ENCODE data around the gene CA5A.

CA5A gene

GRCh38 chr16:87974178-87974577 is 37.8 kb upstream of the CA5A start:
- peaks cover 33% of the 10 kb centered on the region for H3K4me1 Mint-ChIP-seq
- H3K27ac Mint-ChIP-seq (ENCODE audit: low read depth): no peak overlapping the region
- ATAC-seq (replicated peaks; ENCODE audit: extremely low read depth, poor library complexity, severe bottlenecking): no peak
- H3K4me3 Mint-ChIP-seq: no peak overlapping the region
- H3K27me3 Mint-ChIP-seq: no peaks in the 10 kb centered on the region
- H3K36me3 Mint-ChIP-seq (ENCODE audit: insufficient read depth): peaks cover 24% of the 10 kb centered on the region
- DNase-seq (ENCODE audit: low spot score in 2 of 2): no peak
- H3K9me3 Mint-ChIP-seq: peaks cover 16% of the 10 kb centered on the region

- Mint-ChIP-seq H3K9me3 (peaks cover 16% of the 10 kb centered on the region), H3K36me3 (ENCODE audit: insufficient read depth) (peaks cover 22% of the 10 kb centered on the region), H3K4me1 (peaks cover 28% of the 10 kb centered on the region), H3K27ac (ENCODE audit: low read depth) (peak overlapping the region; percentile 71), H3K4me3 (no peak overlapping the region), H3K27me3 (no peaks in the 10 kb centered on the region)
- DNase-seq (ENCODE audit: low spot score in 2 of 2) (no peak), ATAC-seq (replicated peaks; ENCODE audit: extremely low read depth, poor library complexity, severe bottlenecking) (no peak)
These were observed 37.4 kb upstream of the CA5A start for GRCh38 chr16:87973717-87974116.

GRCh38 chr16:87971933-87972332 is 35.6 kb upstream of the CA5A start:
- Mint-ChIP-seq H3K36me3 (ENCODE audit: insufficient read depth) (peaks cover 17% of the 10 kb centered on the region), H3K4me3 (no peak overlapping the region), H3K27me3 (no peaks in the 10 kb centered on the region), H3K9me3 (peaks cover 16% of the 10 kb centered on the region), H3K4me1 (peaks cover 26% of the 10 kb centered on the region), H3K27ac (ENCODE audit: low read depth) (peak overlapping the region; percentile 5)
- ATAC-seq (replicated peaks; ENCODE audit: extremely low read depth, poor library complexity, severe bottlenecking) (no peak), DNase-seq (ENCODE audit: low spot score in 2 of 2) (no peak)

DNA sequence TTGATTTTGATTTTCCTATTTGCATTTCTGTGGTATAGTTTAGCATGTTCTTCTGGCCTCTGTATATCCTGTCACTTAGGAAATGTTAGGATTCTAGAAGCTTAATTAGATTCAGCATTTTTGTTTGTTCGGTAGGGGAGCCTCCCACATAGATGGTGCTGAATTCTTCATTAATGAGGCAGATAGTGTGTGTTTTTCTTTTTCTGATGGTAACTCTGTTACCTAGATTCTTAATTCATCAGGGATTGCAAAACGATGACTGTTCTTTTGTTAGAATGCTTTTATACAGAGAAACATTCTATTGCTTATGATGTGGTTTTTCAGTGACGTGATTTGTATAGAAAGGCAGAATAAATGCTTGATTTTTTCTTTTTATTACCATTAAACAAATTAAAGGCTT is 33.9 kb upstream of the CA5A start:
- H3K27me3 Mint-ChIP-seq: no peaks in the 10 kb centered on the region
- no peak overlapping the region for H3K4me3 Mint-ChIP-seq
- DNase-seq (ENCODE audit: low spot score in 2 of 2): no peak
- no peak overlapping the region for H3K27ac Mint-ChIP-seq (ENCODE audit: low read depth)
- peaks cover 40% of the 10 kb centered on the region for H3K4me1 Mint-ChIP-seq
- H3K9me3 Mint-ChIP-seq: peaks cover 16% of the 10 kb centered on the region
- peaks cover 12% of the 10 kb centered on the region for H3K36me3 Mint-ChIP-seq (ENCODE audit: insufficient read depth)
- ATAC-seq (replicated peaks; ENCODE audit: extremely low read depth, poor library complexity, severe bottlenecking): no peak

DNA sequence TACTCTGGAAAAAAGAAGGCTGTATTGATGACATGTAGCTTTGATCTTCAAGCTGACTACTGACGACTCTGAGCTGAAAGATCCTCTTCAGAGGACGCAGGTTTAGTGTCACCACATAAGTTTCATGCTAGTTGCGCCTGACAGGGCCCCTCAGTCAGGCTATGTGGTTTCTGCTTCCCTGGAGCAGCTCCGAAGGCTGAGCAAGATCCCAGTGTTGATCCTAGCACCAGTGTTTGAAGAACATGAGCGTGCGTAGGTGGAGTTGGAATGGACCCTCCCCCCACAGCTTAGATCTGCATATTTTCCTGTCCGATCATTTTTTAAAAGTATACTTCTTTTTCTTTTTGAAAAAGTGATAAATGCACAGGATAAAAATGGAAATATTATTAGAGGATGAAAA is 32.2 kb upstream of the CA5A start:
- H3K9me3 Mint-ChIP-seq: peaks cover 16% of the 10 kb centered on the region
- H3K4me3 Mint-ChIP-seq: no peak overlapping the region
- no peak for DNase-seq (ENCODE audit: low spot score in 2 of 2)
- no peak overlapping the region for H3K27ac Mint-ChIP-seq (ENCODE audit: low read depth)
- H3K27me3 Mint-ChIP-seq: no peaks in the 10 kb centered on the region
- peaks cover 51% of the 10 kb centered on the region for H3K4me1 Mint-ChIP-seq
- no peak for ATAC-seq (replicated peaks; ENCODE audit: extremely low read depth, poor library complexity, severe bottlenecking)
- peaks cover 10% of the 10 kb centered on the region for H3K36me3 Mint-ChIP-seq (ENCODE audit: insufficient read depth)

- ATAC-seq (replicated peaks; ENCODE audit: extremely low read depth, poor library complexity, severe bottlenecking): no peak
- H3K4me1 Mint-ChIP-seq: peaks cover 51% of the 10 kb centered on the region
- no peak overlapping the region for H3K4me3 Mint-ChIP-seq
- peaks cover 6% of the 10 kb centered on the region for H3K9me3 Mint-ChIP-seq
- peaks cover 8% of the 10 kb centered on the region for H3K36me3 Mint-ChIP-seq (ENCODE audit: insufficient read depth)
- H3K27ac Mint-ChIP-seq (ENCODE audit: low read depth): no peak overlapping the region
- no peak for DNase-seq (ENCODE audit: low spot score in 2 of 2)
- H3K27me3 Mint-ChIP-seq: no peaks in the 10 kb centered on the region
These were observed 30.4 kb upstream of the CA5A start for GRCh38 chr16:87966685-87967185.

GRCh38 chr16:87966064-87966645 is 29.8 kb upstream of the CA5A start:
- no peak overlapping the region for H3K4me3 Mint-ChIP-seq
- DNase-seq (ENCODE audit: low spot score in 2 of 2): no peak
- peak overlapping the region; percentile 88 for H3K27ac Mint-ChIP-seq (ENCODE audit: low read depth)
- peaks cover 52% of the 10 kb centered on the region for H3K4me1 Mint-ChIP-seq
- H3K27me3 Mint-ChIP-seq: no peaks in the 10 kb centered on the region
- H3K36me3 Mint-ChIP-seq (ENCODE audit: insufficient read depth): peaks cover 10% of the 10 kb centered on the region
- H3K9me3 Mint-ChIP-seq: peaks cover 3% of the 10 kb centered on the region
- no peak for ATAC-seq (replicated peaks; ENCODE audit: extremely low read depth, poor library complexity, severe bottlenecking)

DNA sequence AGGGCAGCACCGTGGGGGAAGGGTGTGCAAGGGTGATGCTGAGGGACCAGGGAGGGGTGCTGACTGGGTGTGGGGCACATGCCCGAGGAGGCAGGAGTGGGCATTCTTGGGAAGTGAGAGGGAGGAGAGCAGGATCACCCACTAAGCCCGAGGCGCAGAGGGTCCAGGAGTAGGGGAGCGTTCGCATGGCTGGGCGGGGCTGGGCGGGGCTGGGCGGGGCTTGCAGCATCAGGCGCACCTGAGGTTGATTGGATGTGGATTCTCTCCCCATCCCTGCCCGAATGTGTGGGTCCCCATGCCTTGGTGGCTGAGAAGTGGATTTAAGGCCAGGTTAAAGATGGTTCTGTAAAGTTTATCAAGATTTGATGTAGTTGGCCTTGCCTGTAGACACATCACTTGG is 29.1 kb upstream of the CA5A start:
- Mint-ChIP-seq H3K9me3 (no peaks in the 10 kb centered on the region), H3K4me3 (no peak overlapping the region), H3K4me1 (peaks cover 49% of the 10 kb centered on the region), H3K36me3 (ENCODE audit: insufficient read depth) (peaks cover 9% of the 10 kb centered on the region), H3K27ac (ENCODE audit: low read depth) (peak overlapping the region; percentile 88), H3K27me3 (no peaks in the 10 kb centered on the region)
- DNase-seq (ENCODE audit: low spot score in 2 of 2) (no peak), ATAC-seq (replicated peaks; ENCODE audit: extremely low read depth, poor library complexity, severe bottlenecking) (no peak)

GRCh38 chr16:87964049-87964659 is 27.8 kb upstream of the CA5A start:
- peaks cover 7% of the 10 kb centered on the region for H3K36me3 Mint-ChIP-seq (ENCODE audit: insufficient read depth)
- no peak for ATAC-seq (replicated peaks; ENCODE audit: extremely low read depth, poor library complexity, severe bottlenecking)
- H3K27me3 Mint-ChIP-seq: no peaks in the 10 kb centered on the region
- H3K4me1 Mint-ChIP-seq: peaks cover 59% of the 10 kb centered on the region
- no peak for DNase-seq (ENCODE audit: low spot score in 2 of 2)
- H3K27ac Mint-ChIP-seq (ENCODE audit: low read depth): peak overlapping the region; percentile 88
- no peaks in the 10 kb centered on the region for H3K9me3 Mint-ChIP-seq
- H3K4me3 Mint-ChIP-seq: peak overlapping the region; percentile 52

DNA sequence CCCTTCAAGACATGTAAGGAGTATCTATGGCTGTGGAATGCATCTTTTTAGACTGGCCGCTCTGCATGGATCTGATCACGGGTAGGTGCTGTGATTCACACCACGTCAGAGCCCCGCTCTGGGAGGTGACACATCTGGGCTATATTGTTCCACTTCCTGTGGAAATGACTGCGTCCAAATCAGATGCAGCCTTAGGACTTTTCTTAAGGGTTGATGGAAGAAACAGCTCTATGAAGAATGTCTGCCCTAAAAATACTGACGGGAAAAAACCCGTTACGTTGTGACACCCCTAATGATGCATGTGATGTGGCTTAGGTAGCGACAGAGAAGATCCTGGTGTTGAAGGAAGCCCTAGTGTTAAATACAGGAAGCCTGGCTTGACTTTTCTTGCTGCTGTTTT is 27.1 kb upstream of the CA5A start:
- Mint-ChIP-seq H3K4me1 (peaks cover 67% of the 10 kb centered on the region), H3K9me3 (no peaks in the 10 kb centered on the region), H3K27me3 (no peaks in the 10 kb centered on the region), H3K27ac (ENCODE audit: low read depth) (peak overlapping the region; percentile 88), H3K4me3 (peak overlapping the region; percentile 52), H3K36me3 (ENCODE audit: insufficient read depth) (peaks cover 11% of the 10 kb centered on the region)
- DNase-seq (ENCODE audit: low spot score in 2 of 2) (peak in 1 of 2 donors; percentile 42), ATAC-seq (replicated peaks; ENCODE audit: extremely low read depth, poor library complexity, severe bottlenecking) (peak; percentile 89)

GRCh38 chr16:87961623-87962022 is 25.3 kb upstream of the CA5A start:
- peaks cover 81% of the 10 kb centered on the region for H3K4me1 Mint-ChIP-seq
- H3K9me3 Mint-ChIP-seq: no peaks in the 10 kb centered on the region
- peak overlapping the region; percentile 46 for H3K27ac Mint-ChIP-seq (ENCODE audit: low read depth)
- no peaks in the 10 kb centered on the region for H3K27me3 Mint-ChIP-seq
- DNase-seq (ENCODE audit: low spot score in 2 of 2) (no peak), ATAC-seq (replicated peaks; ENCODE audit: extremely low read depth, poor library complexity, severe bottlenecking) (no peak)
- H3K4me3 Mint-ChIP-seq: no peak overlapping the region
- peaks cover 19% of the 10 kb centered on the region for H3K36me3 Mint-ChIP-seq (ENCODE audit: insufficient read depth)

DNA sequence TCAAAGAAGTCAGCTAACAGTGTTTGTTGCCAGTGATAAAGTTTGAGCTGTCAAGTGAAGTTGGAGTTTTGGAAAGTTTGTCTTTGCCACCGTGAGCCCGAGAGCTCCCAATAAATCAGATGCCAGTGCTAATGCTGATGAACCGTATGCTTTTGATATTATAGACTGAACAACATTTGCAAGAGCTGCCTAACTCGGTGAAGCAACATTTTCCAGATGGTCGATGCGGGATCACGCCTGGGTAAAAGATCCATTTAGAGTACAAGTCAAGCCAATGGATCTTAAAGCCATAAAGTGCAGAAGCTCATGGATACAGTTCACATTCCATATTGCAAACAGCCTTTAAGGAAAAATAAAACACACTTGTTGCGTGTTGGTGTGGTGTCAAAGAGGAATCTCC is 24.5 kb upstream of the CA5A start:
- DNase-seq (ENCODE audit: low spot score in 2 of 2): no peak
- Mint-ChIP-seq H3K27ac (ENCODE audit: low read depth) (no peak overlapping the region), H3K4me3 (no peak overlapping the region), H3K9me3 (no peaks in the 10 kb centered on the region), H3K36me3 (ENCODE audit: insufficient read depth) (peaks cover 21% of the 10 kb centered on the region), H3K27me3 (no peaks in the 10 kb centered on the region), H3K4me1 (peaks cover 81% of the 10 kb centered on the region)
- ATAC-seq (replicated peaks; ENCODE audit: extremely low read depth, poor library complexity, severe bottlenecking): no peak

GRCh38 chr16:87960296-87960695 is 24.0 kb upstream of the CA5A start:
- Mint-ChIP-seq H3K9me3 (no peaks in the 10 kb centered on the region), H3K36me3 (ENCODE audit: insufficient read depth) (peaks cover 25% of the 10 kb centered on the region), H3K27ac (ENCODE audit: low read depth) (peak overlapping the region; percentile 90), H3K4me1 (peaks cover 84% of the 10 kb centered on the region), H3K27me3 (no peaks in the 10 kb centered on the region), H3K4me3 (no peak overlapping the region)
- DNase-seq (ENCODE audit: low spot score in 2 of 2) (no peak), ATAC-seq (replicated peaks; ENCODE audit: extremely low read depth, poor library complexity, severe bottlenecking) (no peak)
